ENCODE measurements around the gene PRKN. TPM values are rescaled to one million over a fixed set of nuclear protein-coding genes. Genes with fewer than 3 reads are reported as not detected.

PRKN gene
- total RNA-seq, 2 donors from 2014 or later: 3.3 to 4.8 TPM

DNA sequence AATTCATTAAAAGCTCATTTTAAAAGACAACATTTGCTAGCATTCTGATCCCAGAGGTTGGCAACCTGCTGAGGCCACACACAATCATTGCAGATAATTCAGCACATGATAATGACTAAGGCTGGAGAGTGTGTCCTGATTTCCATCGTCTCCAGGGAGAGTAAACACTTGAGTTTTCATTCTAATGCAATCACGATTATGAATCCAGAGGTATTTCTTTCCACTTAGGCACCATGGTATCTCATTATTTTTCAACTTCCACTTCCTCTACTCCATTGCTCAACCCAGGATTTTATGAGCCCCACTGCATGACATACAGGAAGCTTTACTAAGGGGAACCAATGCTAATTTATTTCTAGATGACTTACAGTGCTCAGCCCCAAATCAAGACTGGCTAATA, 1179.9 kb downstream of the PRKN start:
- H3K27ac ChIP-seq (ENCODE audit: low read depth, low read length): no peak overlapping the region
- DNase-seq: no peak
- H3K36me3 ChIP-seq (ENCODE audit: control insufficient read depth, insufficient read depth, low read length): no peaks in the 10 kb centered on the region
- no peaks in the 10 kb centered on the region for H3K36me3 Mint-ChIP-seq (ENCODE audit: low read depth)
- TF ChIP-seq, protein P1, sequence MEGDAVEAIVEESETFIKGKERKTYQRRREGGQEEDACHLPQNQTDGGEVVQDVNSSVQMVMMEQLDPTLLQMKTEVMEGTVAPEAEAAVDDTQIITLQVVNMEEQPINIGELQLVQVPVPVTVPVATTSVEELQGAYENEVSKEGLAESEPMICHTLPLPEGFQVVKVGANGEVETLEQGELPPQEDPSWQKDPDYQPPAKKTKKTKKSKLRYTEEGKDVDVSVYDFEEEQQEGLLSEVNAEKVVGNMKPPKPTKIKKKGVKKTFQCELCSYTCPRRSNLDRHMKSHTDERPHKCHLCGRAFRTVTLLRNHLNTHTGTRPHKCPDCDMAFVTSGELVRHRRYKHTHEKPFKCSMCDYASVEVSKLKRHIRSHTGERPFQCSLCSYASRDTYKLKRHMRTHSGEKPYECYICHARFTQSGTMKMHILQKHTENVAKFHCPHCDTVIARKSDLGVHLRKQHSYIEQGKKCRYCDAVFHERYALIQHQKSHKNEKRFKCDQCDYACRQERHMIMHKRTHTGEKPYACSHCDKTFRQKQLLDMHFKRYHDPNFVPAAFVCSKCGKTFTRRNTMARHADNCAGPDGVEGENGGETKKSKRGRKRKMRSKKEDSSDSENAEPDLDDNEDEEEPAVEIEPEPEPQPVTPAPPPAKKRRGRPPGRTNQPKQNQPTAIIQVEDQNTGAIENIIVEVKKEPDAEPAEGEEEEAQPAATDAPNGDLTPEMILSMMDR (conservative IDR thresholded peaks at IDR 0.05): no peak
- peaks cover 30% of the 10 kb centered on the region for H3K4me1 Mint-ChIP-seq
- H3K4me3 Mint-ChIP-seq: no peak overlapping the region
- H3K9me3 Mint-ChIP-seq: peaks cover 9% of the 10 kb centered on the region
- no peak overlapping the region for H3K4me3 ChIP-seq (ENCODE audit: low read length)
- no peaks in the 10 kb centered on the region for H3K27me3 ChIP-seq (ENCODE audit: control insufficient read depth, insufficient read depth, low read length, poor library complexity, severe bottlenecking)
- WGBS, 2 experiments (ENCODE audit: insufficient coverage in 1 of 2, insufficient read length in 1 of 2): 59 to 78% methylated on average over 2 of the region's 2 CpGs
- H3K9ac ChIP-seq (ENCODE audit: extremely low read depth, low read length, poor library complexity, severe bottlenecking): no peak overlapping the region
- no peaks in the 10 kb centered on the region for H3K9me3 ChIP-seq (ENCODE audit: control insufficient read depth, low read length)
- H3K27me3 Mint-ChIP-seq (ENCODE audit: insufficient read depth): peaks cover 5% of the 10 kb centered on the region
- H3K4me1 ChIP-seq (ENCODE audit: control insufficient read depth, insufficient read depth, low read length): peaks cover 8% of the 10 kb centered on the region
- peak overlapping the region; percentile 24 for H3K27ac Mint-ChIP-seq

DNA sequence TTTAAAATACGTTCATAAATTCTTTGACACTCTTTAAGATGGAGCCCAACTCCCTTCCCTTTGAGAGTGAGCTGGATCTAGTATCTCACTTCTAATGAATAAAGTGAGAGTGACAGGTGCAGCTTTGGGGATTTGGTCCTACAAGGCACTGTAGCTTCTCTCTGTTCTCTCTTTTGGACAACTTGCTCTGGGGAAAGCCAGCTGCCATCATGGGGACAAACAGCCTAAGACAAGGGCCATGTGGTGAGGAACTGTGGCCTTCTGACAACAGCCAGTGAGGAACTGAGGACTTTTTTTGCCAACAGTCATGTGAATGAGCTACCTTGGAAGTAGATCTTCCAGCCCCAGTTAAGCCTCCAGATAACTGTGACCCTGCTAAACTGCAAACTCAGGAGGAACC, 1180.9 kb downstream of the PRKN start:
- Histone ChIP-seq H3K9me3 (ENCODE audit: control insufficient read depth, low read length) (no peaks in the 10 kb centered on the region), H3K9ac (ENCODE audit: extremely low read depth, low read length, poor library complexity, severe bottlenecking) (no peak overlapping the region), H3K27me3 (ENCODE audit: control insufficient read depth, insufficient read depth, low read length, poor library complexity, severe bottlenecking) (no peaks in the 10 kb centered on the region), H3K4me3 (ENCODE audit: low read length) (no peak overlapping the region), H3K27ac (ENCODE audit: low read depth, low read length) (no peak overlapping the region), H3K4me1 (ENCODE audit: control insufficient read depth, insufficient read depth, low read length) (peaks cover 8% of the 10 kb centered on the region), H3K36me3 (ENCODE audit: control insufficient read depth, insufficient read depth, low read length) (no peaks in the 10 kb centered on the region)
- H3K27me3 Mint-ChIP-seq (ENCODE audit: insufficient read depth): peaks cover 3% of the 10 kb centered on the region
- peaks cover 4% of the 10 kb centered on the region for H3K9me3 Mint-ChIP-seq
- 100% methylated on average over 1 of the region's 1 CpG for WGBS, 2 experiments (ENCODE audit: insufficient coverage in 1 of 2, insufficient read length in 1 of 2)
- peak overlapping the region; percentile 30 for H3K27ac Mint-ChIP-seq
- peaks cover 30% of the 10 kb centered on the region for H3K4me1 Mint-ChIP-seq
- no peaks in the 10 kb centered on the region for H3K36me3 Mint-ChIP-seq (ENCODE audit: low read depth)
- TF ChIP-seq, protein P1 (conservative IDR thresholded peaks at IDR 0.05): no peak
- H3K4me3 Mint-ChIP-seq: no peak overlapping the region
- no peak for DNase-seq

DNA sequence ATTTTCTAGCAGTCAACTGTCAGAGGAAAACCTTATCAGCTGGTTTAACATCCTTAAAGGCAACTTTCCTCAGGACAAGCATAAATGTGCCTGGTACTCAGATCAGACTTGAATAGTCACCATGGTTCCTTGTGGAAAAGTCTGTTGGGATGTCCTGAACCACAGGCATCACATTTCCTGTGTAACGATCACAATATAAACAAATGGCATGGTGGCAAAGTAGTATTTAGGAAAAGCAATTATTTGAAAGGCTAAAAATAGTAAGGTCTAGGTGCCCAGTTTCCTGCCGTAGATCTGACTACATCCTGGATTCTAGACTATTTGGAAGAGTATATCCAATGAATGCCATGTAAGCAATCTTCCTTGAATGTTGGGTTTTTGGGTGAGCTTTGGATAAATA, 1181.8 kb downstream of the PRKN start:
- Mint-ChIP-seq H3K27me3 (ENCODE audit: insufficient read depth) (no peaks in the 10 kb centered on the region), H3K4me1 (peaks cover 30% of the 10 kb centered on the region), H3K9me3 (no peaks in the 10 kb centered on the region), H3K27ac (no peak overlapping the region), H3K4me3 (no peak overlapping the region), H3K36me3 (ENCODE audit: low read depth) (no peaks in the 10 kb centered on the region)
- Histone ChIP-seq H3K9me3 (ENCODE audit: control insufficient read depth, low read length) (no peaks in the 10 kb centered on the region), H3K9ac (ENCODE audit: extremely low read depth, low read length, poor library complexity, severe bottlenecking) (no peak overlapping the region), H3K36me3 (ENCODE audit: control insufficient read depth, insufficient read depth, low read length) (no peaks in the 10 kb centered on the region), H3K4me3 (ENCODE audit: low read length) (no peak overlapping the region), H3K27ac (ENCODE audit: low read depth, low read length) (no peak overlapping the region), H3K4me1 (ENCODE audit: control insufficient read depth, insufficient read depth, low read length) (peaks cover 8% of the 10 kb centered on the region), H3K27me3 (ENCODE audit: control insufficient read depth, insufficient read depth, low read length, poor library complexity, severe bottlenecking) (no peaks in the 10 kb centered on the region)
- WGBS, 2 experiments (ENCODE audit: insufficient coverage in 1 of 2, insufficient read length in 1 of 2): 97 to 100% methylated on average over 2 of the region's 2 CpGs
- DNase-seq: no peak
- TF ChIP-seq, protein P1 (conservative IDR thresholded peaks at IDR 0.05): no peak

All from endodermal cell (in vitro differentiated cells).